Left ventricle myocardium superior (tissue), 1 donor: ENCODE measurements around the gene GMDS. TPM values are rescaled to one million over a fixed set of nuclear protein-coding genes. Genes with fewer than 3 reads are reported as not detected.

Source experiments
- ATAC-seq: fragments of 200-7000 bp; cut with Tn5 transposase; one replicate; pipeline ENCODE4 v1.9.1; 2020; ENCODE audit warnings: mild to moderate bottlenecking, moderate library complexity
- DNase-seq: peaks from one replicate; pipeline ENCODE4 v3.0.0-alpha.2; 2020
- intact Hi-C: fragments of 100-400 bp; cut with micrococcal nuclease; formaldehyde crosslinking; loops from one replicate; pipeline ENCODE4 v1.11.0; 2022
- long read RNA-seq: library from polyadenylated mRNA; unstranded; transcript quantifications from one replicate; pipeline ENCODE4 v2.0.0, GENCODE V29; 2021
- total RNA-seq: library from RNA; stranded (reverse); fragmentation: NEBNext Ultra II Directional; extraction: Animal tissue kit (Norgen Biotek cat#: 25700); gene quantifications from one replicate; pipeline ENCODE4 v1.2.1, GENCODE V29; 2021
- donor health status: DM: no; HTN: yes; CAD: no; lungs with severe emphysema.

The GMDS gene
- total RNA-seq = 6.4 TPM
- long read RNA-seq, transcript GMDS-202 (11 exons, 1,752 nt) = major isoform, 7 of 12 reads
- long read RNA-seq, partial matches to known transcripts = 0 of 12 reads
- long read RNA-seq, other reads (novel, unspliced or antisense) = 5 of 12 reads

DNA sequence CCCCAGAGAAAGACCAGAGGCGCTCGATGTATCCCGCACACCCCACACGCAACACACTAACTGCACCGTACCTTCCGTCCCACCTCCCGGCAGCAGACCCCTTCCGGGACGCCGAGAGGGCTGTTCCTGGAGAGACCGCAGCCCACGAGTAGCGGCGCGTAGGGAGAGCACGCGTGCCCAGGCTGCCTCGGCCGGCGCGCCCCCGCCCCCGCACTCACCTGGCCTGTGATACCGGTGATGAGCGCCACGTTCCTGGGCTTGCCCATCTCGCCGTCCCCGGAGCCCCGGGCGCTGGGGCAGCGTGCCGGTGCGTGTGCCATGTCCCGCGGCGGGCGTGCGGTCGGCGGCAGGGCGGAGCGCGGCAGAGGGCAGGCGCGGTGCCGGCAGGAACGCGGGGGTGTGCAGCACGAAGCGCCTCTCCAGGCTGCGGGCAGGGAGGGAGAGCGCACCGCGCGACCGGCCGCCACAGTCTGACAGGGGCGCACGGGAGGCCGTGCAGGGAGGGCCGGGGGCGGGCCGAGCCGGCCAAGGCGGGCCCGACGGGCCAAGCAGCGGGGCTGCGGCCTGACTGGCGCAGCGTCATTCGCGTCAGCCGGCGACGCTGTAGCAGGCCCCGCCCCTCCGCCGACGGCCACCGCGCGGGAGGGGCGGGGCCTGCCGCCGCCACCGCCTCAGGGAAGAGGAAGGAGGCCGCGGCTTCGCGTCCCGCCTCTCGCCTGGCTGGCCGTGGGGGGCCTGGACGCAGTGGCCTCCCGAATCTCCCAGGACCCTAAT, at the start of gene GMDS:
Gene GMDS (minus strand): TSS at position 503 of the 774 bp plus-strand sequence.
- ATAC-seq (peak; percentile 100), DNase-seq (peak; percentile 94)
- intact Hi-C loops = loop anchor here (5.0 kb wide), 1 partner anchor 382 kb away; no protein-coding TSS in a partner anchor

DNA sequence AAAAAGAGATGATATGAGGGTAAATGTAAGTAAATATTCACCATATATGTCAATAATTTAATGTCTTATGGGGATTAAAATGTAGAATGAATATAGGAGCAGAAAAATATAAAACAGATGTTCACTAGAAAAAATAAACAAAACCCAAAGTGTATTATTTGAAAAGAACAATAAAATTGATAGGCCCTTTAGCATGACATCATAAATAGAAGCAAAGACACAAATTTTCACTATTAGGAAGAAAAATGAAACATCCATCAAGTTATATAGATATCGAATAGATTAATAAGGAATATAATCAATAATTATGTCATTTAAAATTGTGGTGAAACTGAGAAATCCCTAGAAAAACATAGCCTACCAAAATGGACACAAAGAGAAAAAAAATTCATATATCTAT, 40.1 kb upstream of the GMDS start:
- intact Hi-C loops = no loop called here
- ATAC-seq (no peak), DNase-seq (no peak)

DNA sequence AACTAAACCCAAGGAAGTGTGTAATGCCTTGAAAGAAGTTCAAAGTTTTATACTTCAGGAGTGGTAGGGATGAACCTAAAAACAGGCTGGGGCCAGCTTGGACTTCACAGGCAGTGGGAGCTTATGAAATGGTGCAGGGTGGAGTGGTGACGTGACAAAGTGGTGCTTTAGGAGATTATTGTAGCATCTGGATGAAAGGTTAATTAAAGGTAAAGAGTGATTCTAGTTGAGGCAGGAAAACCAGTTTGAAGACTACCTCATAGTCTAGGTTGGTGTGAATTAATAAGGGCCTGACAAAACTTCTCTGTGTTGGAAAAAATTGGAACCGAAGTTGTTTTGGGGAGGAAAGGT, 30.5 kb upstream of the GMDS start:
- no peak for ATAC-seq
- no peak for DNase-seq
- intact Hi-C loops = no loop called here

DNA sequence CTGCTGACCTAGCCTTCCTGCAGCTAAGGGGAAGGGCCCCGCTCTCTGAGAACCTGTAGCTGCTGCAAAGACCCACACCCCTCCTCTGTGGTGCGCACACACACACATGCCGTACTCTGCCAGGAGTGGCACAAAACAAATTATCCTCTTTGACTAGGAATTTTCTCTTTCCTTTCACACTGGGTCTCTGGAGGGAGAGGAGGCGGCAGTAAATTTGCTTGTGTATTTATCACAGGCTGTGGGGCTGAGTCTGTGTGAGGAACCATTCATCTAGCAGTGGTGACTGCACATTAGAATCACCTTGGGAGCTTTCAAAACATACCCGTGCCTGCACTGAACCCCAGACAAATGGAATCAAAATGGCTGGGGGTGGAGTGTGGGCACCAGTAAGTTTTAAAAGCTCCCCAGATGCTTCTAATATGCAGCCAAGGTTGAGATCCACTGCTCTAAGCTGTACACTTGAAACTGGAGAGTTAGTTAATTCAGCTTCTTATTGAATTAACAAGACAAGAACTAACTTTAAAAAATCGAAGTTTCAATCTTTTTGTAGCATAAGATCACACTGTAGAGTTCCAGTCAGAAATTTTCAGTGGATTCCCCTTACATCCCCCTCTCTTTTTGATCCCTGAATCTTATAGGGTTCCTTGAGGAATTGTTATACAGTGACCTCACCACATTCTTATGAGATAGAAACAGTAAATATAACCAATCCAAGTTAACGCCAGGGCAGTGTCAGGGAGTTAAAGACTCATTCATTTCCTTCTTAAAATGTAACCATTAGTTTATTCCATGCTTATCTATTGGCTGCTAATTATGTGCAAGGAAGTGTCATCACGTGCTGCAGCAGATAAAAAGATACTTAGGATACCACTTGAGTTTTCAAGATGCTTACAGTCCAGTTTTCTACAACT, 29.8 kb upstream of the GMDS start:
- no peak for DNase-seq
- ATAC-seq = no peak
- intact Hi-C loops = no loop called here

DNA sequence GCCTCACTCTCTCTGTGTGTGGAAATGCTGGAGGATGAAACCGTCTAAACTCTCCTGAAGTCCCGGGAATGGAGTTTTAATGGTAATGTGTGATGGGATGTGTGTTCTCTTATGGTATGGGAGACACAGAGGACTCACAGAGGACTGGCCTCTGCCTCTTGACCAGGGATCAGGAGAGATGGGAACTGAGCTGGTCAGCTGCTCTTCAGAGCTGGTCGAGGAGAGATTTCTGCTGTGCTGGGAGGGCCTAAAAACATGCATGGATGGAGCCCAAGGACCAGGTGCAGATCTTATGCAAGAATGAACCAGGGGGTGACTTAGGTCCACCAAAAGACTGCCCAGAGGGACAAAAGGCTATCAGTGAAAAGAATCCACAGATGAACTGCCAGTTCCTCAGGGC, 27.3 kb upstream of the GMDS start:
- ATAC-seq (no peak), DNase-seq (no peak)

DNA sequence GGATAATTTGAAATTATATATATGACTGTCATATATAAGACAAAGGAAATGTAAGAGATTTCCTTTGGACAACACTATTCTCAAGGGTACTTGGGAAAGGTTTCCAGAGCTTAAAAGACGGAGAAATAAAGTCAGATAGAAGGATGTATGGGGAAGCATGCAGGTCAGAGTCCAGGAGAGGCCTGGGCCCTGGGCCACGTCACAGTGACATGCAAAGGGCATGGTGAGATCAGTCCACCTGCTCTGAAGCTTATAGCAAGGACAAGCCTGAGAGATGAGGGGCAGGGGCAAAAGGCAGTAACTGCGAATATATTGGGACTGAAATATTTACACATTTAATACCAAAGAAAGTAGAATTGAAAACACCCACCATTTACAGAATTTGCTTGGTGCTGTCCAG, 24.6 kb upstream of the GMDS start:
- intact Hi-C loops = no loop called here
- DNase-seq (no peak), ATAC-seq (no peak)

More for the DNA sequence above, 27.3 kb upstream of the GMDS start:
- intact Hi-C loops = no loop called here

DNA sequence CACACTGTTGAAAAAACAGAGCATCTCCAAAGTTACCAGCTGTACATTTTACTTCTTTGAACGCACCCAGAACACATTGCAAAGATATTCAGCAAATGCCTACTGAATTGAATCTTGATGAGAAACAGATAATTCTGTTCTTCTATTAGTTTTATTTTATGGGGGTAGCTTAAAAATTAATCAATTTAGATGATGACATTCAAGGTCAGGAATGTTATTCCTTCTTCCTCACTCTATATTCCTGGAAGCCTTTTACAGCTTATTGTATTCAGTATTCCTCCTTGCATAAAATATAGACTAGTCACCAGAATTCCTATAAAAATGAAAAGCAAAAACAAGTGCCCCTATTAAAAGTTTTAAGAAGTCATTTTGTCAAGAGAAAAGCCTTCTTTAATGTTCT, 21.4 kb upstream of the GMDS start:
- DNase-seq (no peak), ATAC-seq (no peak)
- intact Hi-C loops = no loop called here

DNA sequence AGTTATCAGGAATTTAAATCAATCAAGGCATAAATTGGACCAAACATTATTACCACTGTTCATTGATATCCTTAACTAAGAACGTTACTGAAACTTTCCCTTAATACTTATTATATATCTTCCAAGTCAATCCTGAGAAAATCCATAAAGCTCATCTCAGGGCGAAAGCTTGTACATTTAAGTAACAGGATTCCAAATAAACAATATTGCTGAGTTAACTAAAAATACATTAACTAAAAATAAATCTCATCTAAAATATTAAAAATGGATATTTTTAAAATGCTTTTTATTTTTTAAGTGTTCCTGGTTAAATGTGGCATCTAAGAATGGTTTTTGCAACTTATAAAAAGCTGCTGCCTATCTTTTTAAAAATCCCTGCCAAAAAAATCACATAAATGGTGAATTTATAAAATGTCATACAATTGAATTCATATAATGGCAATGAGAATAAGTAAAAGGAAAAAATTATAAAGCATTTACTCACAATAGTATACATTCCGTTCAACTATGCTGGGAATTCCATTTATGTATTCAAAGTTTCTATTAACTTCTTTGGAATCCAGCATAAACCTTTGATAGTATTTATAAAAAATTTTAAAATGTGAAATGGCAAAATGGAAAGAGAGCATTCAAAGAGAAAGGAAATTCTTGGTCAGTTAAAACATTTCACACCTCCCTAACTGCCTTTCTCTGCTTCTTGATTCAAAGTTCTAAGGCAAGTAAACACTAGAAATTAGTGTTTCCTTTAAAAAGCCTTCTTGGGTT, 20.8 kb upstream of the GMDS start:
- intact Hi-C loops = no loop called here
- DNase-seq = no peak

DNA sequence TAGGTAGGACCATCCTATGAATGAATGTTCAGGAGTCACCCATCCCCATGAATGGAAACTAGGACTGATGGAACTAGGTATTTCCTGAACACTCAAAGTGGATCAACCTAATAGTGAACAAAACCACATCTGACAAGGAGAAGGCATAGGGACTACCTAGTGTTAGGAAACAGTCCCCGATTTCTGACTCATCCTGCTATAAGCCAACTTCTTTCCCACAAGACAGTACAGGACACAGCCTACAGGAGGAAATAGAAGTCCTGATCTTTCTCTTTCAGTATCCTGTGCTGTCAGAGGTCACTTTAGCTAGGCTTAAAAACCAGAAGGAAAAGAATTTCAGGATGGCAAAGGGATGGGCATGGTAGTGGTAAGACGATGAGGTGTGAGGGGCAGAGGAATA, 19.5 kb upstream of the GMDS start:
- ATAC-seq = no peak
- DNase-seq = no peak
- intact Hi-C loops = no loop called here

More for the DNA sequence above, 20.8 kb upstream of the GMDS start:
- ATAC-seq = no peak

DNA sequence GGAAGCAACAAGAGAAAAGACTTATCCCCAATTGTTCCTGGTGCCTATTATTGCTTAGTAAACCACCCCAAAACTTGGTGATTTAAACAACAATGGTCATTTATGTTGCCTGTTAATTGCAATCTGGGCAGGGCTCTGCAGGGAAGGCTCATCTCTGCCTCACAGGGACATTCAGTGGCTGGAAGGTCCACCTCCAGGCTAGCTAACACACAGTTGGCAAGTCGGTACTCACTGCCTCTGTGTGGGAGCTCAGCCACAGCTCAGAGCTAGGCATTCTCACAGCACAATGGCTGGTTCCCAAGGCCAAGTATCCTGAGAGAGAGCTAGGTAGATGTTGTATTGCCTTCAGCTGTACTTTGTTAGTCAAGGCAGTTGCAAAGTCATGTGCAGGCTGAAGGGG, 18.5 kb upstream of the GMDS start:
- intact Hi-C loops = no loop called here
- no peak for ATAC-seq
- no peak for DNase-seq

DNA sequence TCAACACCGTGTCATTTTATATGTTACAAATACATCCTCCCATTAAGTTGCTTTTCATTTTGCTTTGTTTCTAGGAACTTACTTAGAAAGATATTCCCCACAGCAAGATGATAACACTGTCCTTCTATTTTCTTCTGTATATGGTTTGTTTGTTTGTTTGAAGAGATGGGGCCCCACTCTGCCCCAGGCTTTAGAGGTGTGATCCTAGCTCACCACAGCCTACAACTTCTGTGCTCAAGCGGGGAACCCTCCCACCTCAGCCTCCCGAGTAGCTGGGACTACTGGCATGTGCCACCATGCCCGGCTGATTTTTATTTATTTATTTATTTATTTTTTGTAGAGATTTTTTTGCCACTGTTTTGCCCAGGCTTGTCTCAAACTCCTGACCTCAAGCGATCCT, 14.2 kb upstream of the GMDS start:
- DNase-seq = no peak
- intact Hi-C loops = no loop called here
- no peak for ATAC-seq

DNA sequence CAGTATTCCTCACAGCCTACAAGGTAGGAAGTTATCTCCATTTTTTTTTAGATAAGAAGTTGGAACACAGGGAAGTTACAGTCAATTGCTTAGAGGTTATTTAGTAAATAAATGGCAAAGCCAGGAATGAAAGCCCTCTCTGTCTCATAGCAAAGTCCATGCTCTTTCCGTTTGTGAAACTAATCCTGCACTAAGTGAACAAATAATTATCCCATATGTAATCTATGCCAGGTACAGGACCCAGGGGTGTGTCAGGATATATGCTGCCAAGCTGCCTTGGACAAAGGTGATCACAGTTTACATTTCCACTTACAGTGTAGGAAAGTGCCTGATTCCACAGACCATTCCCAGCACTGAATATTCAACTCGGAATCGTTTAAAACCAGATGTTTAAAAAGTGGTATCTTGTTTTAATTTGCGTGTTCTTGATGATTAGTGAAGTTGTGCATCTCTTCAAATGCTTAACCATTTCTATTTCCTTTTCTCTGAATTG, 13.6 kb upstream of the GMDS start:
- intact Hi-C loops = no loop called here
- DNase-seq = no peak
- ATAC-seq = no peak

DNA sequence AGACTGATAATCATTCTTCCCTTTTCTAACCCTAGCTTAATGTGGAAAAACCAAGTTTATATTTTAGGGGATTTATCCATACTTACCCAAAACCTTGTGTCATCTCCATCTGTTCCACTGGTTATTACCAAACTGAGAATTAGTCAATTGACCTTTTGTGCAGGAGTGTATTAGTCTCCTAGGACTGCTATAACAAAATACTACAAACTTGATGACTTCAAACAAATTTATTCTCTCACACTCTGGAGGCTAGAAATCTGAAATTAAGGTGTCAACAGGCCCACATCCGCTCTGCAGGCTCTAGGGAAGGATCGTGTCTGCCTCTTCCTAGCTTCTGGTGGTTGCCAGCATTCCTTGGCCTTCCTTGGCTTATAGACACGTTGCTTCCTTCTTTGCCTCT, 12.7 kb upstream of the GMDS start:
- intact Hi-C loops = no loop called here
- no peak for DNase-seq
- no peak for ATAC-seq

DNA sequence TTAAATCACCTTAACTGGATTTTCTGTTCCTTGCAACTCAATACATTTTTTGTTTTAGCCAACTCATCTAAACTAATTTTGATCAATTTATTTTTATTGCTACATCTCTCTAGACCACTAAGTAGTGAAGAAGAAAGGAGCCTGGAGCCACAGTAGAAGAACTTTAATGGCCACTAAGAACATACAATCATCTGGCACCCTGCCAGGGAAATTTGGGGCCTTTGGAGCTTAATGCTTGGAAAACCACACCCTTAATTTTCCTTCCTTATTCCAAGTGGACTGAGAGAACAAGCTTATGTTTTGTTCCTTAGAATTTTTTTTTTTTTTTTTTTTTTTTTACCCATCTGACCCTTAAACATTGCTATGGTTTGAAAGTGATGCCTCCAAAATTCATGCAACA, 12.0 kb upstream of the GMDS start:
- no peak for DNase-seq
- intact Hi-C loops = no loop called here
- no peak for ATAC-seq

DNA sequence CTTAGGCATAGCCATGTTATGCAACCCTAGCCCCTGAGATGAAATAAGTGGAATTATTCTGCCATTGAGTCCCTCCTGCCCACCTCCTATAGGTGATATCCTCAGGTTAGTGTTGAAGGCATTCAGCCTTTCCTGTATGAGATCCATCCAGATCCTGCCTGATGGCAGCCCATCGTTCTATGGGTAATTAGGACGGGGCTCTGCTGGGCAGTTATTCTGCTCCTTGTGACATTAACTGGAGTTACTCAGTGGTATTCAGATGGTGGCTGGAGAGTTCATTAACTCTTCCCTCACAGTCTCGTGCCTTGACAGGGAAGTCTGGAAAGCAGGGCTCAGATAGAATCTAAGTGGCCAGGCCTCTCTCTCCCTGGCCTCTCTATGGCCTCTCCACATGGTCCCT, 9.3 kb upstream of the GMDS start:
- DNase-seq = no peak
- ATAC-seq = no peak
- intact Hi-C loops = no loop called here

DNA sequence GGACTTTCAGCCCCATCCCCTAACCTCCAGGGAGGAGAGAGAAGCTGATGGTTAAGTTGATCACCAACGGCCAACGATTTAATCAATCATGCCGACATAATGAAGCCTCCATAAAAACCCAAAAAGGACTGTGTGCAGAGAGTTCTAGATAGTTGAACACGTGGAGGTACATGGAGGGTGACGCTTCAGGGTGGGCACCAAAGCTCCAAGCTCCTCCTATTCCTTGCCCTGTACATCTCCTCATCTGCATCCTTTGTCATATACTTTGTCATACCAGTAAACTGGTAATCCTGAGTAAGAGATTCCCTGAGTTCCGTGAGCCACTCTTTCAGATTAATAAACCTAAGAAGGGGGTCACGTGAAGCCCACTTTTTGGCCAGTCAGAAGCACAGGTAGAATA, 3.7 kb upstream of the GMDS start:
- intact Hi-C loops = loop anchor here (5.0 kb wide), 1 partner anchor 378 kb away; no protein-coding TSS in a partner anchor
- no peak for DNase-seq
- no peak for ATAC-seq

DNA sequence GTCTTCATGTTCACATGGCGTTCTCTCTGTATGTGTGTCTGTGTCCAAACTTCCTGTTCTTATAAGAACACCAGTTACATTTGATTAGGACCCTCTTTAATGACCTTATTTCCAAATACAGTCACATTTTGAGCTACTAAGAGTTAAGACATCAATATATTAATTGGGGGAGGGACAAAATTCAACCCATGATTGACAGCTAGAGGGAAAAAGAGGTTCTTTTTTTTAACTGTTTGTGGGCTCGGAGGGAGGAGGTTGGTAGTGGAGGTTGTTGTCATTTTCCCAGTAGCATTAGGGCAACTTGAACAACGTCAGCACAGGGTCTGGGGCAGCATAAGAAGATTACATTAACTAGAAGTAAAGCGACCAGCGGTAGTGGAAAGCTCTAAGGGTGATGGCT, 2.3 kb upstream of the GMDS start:
- no peak for ATAC-seq

DNA sequence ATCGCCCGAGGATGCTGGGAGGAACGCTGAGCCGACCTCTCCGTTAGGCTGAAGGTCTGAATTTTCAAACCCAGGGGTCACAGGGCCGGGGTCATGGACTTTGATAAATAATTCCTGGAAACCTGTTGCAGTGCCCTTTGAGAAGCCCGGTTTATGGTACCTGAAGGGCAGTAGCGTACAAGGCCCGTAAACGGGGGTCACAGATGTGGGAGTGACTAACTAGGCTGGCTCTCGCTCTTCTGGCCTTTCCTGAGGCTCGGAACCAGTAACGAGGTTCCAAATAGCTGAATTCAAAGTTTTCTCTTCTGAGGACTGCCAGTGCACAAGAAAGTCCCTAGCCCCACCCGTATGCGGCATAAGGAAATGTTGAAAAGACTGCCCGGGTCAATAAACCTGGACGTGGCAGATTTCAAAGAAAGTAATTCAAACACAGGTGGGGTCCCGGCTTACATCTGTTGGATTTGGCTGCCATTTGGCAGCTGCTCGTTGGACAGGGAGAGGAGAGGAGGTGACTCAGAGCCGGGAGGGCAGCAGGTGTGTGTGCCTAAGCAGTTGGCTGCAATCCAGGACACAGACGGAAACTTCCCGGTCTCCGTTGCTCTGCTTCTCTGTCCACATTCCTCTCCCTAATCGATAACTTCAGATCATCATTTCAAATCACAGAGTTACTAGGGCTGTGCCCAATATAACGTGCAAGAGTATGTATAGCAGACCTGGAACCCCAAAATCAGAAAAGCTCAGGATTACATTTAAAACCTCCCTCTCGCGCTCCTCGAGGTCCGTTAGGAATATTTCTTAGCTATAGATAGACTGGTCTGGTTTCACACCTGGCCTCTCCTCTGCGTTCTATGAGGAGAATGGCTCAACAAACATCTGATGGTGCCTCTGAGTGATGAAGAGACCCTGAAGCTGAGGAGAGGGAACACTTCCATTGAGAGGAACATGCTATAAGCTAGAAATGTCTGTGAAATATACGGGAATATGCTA, 765 bp upstream of the GMDS start:
- no peak for DNase-seq
- intact Hi-C loops = loop anchor here (5.0 kb wide), 1 partner anchor 381 kb away; no protein-coding TSS in a partner anchor

More for the DNA sequence above, 2.3 kb upstream of the GMDS start:
- intact Hi-C loops = loop anchor here (5.0 kb wide), 1 partner anchor 380 kb away; no protein-coding TSS in a partner anchor
- DNase-seq = no peak

More for the DNA sequence above, 765 bp upstream of the GMDS start:
- peak; percentile 34 for ATAC-seq
